HG02763 (cell line): ENCODE results near the gene HOXD8.

Experiments used
- ATAC-seq: cut with Tn5 transposase; IDR thresholded peaks from one replicate; pipeline ENCODE4 v1.9.1; 2021; ENCODE audit warnings: mild to moderate bottlenecking, moderate library complexity; ENCODE audit not compliant: unreplicated experiment

The HOXD8 gene

GRCh38 chr2:176102309-176102866, 27.1 kb upstream of the HOXD8 start:
- ATAC-seq, result no peak

GRCh38 chr2:176103194-176103593, 26.3 kb upstream of the HOXD8 start:
- ATAC-seq, result no peak

DNA sequence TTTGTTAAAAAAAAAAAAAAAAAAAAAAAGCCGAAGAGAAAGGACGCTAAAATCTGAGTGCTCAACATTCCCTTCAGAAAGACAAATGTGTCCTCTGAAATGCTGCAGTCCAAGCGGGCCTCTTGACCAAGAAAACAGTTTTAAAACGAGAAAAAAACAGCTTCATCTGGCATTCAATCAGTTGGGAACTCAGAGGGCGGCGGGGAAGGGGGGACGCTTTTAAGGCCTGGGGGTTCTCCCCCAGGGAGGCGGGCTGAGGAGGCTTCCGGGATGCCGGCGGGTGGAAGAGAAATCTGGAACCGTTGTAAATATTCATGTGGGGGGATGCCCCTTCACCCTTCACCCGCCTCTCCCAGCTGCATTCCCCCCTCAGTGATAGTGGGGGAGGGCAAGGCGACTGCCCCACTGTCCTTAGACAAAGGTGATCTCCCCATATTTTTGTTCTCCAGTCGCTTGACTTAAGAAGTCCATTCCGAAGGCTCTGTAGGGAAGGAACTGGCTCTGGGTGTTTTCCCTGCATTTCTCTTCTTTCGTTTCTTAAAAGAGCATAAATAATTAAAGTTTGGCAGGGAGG, 25.7 kb upstream of the HOXD8 start:
- no peak for ATAC-seq

DNA sequence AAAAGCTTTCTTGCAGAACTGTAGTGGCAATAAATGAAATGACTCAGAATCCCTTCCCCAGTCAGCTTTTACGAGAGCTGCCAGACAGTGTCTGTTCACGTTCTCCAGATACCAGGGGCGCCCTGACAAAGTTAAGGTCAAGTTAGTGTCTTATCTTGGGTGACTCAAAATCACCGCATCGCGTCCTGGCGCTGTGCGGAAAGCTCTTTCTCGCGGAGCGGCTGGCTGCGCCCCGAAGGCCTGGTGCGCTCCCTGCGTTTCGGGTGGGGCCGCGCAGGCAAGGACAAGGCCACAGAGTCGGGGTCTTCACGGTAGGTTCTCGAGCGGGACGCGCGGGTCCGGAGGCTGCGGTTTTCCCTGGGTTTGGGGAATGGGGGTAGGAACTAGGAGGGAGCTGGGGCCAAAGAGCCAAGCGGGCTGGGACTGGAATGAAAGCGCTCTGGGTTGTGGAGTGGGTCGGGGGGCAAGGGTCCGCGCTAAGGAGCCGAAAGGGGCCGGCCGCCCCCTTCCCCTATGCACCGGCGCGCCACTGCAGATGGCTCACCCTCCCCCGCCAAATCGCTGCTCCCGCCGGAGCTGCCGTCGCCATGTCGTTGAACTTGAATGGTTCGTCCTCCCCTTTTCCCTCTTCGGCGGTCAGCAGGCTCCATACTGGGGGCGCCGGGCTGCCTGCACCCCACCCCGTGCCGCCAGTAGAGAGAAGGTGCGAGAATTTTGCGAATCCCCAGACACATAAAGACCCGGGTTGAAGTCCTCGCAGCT, 25.0 kb upstream of the HOXD8 start:
- ATAC-seq, result no peak

- no peak for ATAC-seq
Observed at GRCh38 chr2:176105078-176105729, 24.3 kb upstream of the HOXD8 start.

GRCh38 chr2:176105730-176106580, 23.6 kb upstream of the HOXD8 start:
- ATAC-seq, result no peak

DNA sequence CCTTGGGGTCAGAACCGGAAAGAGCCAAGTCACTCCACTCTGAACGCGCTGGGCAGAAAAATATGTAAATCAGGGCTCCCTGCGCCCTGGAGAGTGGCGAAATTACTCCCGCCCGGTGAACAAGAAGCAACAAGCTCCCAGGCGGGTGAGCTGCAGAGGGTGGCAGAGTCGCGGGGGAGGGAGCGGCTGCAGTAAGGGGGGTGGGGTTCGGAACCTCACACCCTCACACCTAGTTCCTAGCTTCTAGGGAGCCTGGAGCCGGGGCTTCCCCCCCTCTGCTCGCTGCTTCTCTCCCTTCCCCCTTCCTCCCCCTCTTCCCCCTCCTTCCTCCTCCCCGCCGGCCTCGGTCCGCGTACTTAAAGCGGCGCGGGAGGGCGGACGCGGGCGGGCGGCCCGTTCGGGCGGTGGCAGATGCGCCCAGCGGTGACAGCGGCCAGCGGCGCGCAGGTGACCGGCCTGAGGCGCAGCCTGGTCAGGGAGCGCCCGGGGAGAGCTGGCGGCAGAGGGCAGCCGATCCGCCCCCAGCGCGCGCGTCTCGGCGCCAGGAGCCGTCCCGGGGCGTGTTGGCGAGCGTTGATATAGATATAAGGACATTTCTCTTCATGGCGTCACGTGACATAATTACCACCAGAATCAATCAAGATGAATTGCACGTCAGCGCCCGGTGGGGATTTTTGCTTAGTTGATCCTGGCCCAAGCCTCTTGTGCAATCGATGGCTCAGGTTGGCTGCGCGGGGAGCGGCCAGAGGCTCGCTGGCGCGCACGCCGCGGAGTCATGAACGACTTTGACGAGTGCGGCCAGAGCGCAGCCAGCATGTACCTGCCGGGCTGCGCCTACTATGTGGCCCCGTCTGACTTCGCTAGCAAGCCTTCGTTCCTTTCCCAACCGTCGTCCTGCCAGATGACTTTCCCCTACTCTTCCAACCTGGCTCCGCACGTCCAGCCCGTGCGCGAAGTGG, 22.6 kb upstream of the HOXD8 start, which contains the start of gene HOXD11:
TSS of gene HOXD11 (plus strand) at position 700 of the 959 bp plus-strand sequence. CDS start at position 776, 76 bp downstream.
- ATAC-seq, result no peak

- no peak for ATAC-seq
Observed at GRCh38 chr2:176107731-176108181, 21.7 kb upstream of the HOXD8 start.

DNA sequence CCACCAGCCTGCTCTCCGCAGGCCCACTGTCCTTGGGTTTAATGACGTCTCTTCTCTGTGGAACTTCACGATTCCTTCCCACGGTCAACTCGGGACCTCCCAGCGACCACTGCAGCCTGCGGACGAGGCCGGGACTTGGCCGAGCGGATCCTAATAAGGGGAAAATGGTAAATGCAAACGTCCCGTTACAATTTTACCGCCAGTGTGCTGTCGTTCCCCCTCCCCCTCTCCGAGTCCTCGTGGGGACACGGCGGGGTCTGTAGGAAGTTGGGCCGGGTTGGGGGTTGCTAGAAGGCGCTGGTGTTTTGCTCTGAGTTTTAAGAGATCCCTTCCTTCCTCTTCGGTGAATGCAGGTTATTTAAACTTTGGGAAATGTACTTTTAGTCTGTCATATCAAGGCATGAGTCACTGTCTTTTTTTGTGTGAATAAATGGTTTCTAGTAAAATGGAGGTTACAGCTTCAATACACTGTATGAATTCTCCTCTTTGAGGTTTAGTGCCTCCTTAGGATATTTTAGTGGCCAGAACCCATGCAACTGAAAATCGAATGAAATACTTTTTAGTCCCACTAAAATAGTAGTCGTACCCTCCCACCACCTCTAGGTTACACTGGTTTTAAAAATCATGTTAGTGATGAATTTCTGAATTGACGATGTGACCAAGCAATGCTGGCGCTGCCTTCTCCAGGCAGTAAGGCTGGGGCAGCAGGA, 20.2 kb upstream of the HOXD8 start:
- no peak for ATAC-seq

- no peak for ATAC-seq
Observed at GRCh38 chr2:176109946-176110345, 19.6 kb upstream of the HOXD8 start.

- no peak for ATAC-seq
Observed at GRCh38 chr2:176110415-176111308, 18.8 kb upstream of the HOXD8 start.

- ATAC-seq, result no peak
Observed at GRCh38 chr2:176111309-176111663, 18.2 kb upstream of the HOXD8 start.

GRCh38 chr2:176111846-176112374, 17.6 kb upstream of the HOXD8 start:
- no peak for ATAC-seq

DNA sequence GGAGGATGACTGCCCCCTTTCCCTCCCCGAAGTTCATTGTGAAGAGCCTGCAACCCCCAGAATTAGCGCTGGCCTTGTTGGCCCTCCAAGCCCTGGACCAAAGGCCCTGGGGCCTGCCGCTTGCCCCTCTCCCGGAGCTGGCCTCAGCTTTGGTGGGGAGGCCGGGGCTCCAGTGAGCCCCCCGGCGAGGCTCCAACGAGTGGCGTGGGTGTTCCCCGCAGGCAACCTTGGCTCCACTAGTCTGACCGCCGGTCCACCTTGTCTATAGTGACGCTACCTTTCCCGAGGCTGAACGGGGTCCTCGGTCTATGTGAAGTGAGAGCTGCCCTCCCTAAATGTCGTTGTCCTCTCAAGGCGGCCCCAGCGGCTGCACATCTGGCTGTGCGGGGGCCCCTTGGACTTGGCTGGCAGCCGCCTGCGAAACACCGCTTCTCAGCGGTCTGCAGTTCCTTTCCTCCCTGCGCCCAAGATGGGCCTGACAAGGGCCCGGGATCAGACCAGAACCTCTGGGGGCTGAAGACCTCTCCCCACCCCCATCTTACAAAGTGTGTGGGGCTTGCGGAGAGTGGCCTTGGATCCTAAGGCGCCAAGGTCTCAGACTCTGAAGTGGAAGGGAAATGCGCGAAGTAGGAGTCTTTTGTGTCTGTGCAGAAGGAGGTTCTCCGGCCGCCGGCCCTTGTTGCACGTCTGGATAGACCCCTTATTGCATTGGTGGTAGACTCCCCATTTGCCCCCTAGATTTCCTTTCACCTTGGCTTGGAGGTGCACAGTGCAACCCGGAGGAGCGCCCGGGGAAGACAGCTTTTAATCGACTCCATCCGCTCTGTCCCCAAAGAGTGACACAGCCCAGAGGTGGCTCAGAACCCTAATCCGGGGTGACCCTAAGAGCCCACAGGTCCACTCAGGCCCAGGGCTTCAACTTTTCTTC, 16.9 kb upstream of the HOXD8 start:
- ATAC-seq, result no peak

GRCh38 chr2:176114120-176114929, 15.2 kb upstream of the HOXD8 start:
- ATAC-seq, result no peak
